ENCODE data around the gene SPDYE5.
"Not testable (repeated sequence)": the region's sequence is repeated elsewhere in the genome, so short reads cannot be mapped to it uniquely, and the experiment has no call there.

GRCh38 chr7:75452494-75452955, 39.6 kb upstream of the SPDYE5 start:
- not testable (repeated sequence) for TF ChIP-seq PHF8 (IDR thresholded peaks at IDR 0.05; ENCODE audit: borderline replicate concordance, low read depth); MAFK (IDR thresholded peaks at IDR 0.05; ENCODE audit: partially characterized antibody); FOXS1 (CRISPR knock-in tag; IDR thresholded peaks at IDR 0.05); CHD2 (IDR thresholded peaks at IDR 0.05; ENCODE audit: low read length, partially characterized antibody); POLR2A (IDR thresholded peaks at IDR 0.05; ENCODE audit: low read length); EP300 (IDR thresholded peaks at IDR 0.05); JUNB (IDR thresholded peaks at IDR 0.05); CEBPB (IDR thresholded peaks at IDR 0.05); MYC (IDR thresholded peaks at IDR 0.05; ENCODE audit: borderline replicate concordance, low read length)
- TF ChIP-seq, protein P1, sequence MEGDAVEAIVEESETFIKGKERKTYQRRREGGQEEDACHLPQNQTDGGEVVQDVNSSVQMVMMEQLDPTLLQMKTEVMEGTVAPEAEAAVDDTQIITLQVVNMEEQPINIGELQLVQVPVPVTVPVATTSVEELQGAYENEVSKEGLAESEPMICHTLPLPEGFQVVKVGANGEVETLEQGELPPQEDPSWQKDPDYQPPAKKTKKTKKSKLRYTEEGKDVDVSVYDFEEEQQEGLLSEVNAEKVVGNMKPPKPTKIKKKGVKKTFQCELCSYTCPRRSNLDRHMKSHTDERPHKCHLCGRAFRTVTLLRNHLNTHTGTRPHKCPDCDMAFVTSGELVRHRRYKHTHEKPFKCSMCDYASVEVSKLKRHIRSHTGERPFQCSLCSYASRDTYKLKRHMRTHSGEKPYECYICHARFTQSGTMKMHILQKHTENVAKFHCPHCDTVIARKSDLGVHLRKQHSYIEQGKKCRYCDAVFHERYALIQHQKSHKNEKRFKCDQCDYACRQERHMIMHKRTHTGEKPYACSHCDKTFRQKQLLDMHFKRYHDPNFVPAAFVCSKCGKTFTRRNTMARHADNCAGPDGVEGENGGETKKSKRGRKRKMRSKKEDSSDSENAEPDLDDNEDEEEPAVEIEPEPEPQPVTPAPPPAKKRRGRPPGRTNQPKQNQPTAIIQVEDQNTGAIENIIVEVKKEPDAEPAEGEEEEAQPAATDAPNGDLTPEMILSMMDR (IDR thresholded peaks at IDR 0.05): peak; percentile 48
- TF ChIP-seq, protein P2, sequence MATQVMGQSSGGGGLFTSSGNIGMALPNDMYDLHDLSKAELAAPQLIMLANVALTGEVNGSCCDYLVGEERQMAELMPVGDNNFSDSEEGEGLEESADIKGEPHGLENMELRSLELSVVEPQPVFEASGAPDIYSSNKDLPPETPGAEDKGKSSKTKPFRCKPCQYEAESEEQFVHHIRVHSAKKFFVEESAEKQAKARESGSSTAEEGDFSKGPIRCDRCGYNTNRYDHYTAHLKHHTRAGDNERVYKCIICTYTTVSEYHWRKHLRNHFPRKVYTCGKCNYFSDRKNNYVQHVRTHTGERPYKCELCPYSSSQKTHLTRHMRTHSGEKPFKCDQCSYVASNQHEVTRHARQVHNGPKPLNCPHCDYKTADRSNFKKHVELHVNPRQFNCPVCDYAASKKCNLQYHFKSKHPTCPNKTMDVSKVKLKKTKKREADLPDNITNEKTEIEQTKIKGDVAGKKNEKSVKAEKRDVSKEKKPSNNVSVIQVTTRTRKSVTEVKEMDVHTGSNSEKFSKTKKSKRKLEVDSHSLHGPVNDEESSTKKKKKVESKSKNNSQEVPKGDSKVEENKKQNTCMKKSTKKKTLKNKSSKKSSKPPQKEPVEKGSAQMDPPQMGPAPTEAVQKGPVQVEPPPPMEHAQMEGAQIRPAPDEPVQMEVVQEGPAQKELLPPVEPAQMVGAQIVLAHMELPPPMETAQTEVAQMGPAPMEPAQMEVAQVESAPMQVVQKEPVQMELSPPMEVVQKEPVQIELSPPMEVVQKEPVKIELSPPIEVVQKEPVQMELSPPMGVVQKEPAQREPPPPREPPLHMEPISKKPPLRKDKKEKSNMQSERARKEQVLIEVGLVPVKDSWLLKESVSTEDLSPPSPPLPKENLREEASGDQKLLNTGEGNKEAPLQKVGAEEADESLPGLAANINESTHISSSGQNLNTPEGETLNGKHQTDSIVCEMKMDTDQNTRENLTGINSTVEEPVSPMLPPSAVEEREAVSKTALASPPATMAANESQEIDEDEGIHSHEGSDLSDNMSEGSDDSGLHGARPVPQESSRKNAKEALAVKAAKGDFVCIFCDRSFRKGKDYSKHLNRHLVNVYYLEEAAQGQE (IDR thresholded peaks at IDR 0.05): not testable (repeated sequence)
- TF ChIP-seq, protein P3, sequence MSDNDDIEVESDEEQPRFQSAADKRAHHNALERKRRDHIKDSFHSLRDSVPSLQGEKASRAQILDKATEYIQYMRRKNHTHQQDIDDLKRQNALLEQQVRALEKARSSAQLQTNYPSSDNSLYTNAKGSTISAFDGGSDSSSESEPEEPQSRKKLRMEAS (IDR thresholded peaks at IDR 0.05): not testable (repeated sequence)
- TF ChIP-seq RAD21 (conservative IDR thresholded peaks at IDR 0.05 in 1 of 2, IDR thresholded peaks at IDR 0.05 in 1 of 2): peak; percentile 41 to 56; a peak in 4 of 5 replicates

Data from A549 (cell line).